Suprapubic skin (tissue), 4 donors: ENCODE data around the gene PELI1.

Experiments used
- CTCF ChIP-seq, 2 donors: fragments of 200-600 bp in 1 of 2; fragments of 450-650 bp in 1 of 2; sonication (generic) in 1 of 2; IDR thresholded peaks; one replicate each; pipeline ENCODE4 v1.5.1; 2016 to 2019; ENCODE audit warnings: antibody characterized with exemption in 2 of 2, mild to moderate bottlenecking in 1 of 2, moderate library complexity in 1 of 2
- POLR2A ChIP-seq, 2 donors: fragments of 450-650 bp; IDR thresholded peaks; one replicate each; pipeline ENCODE4 v1.6.1; 2017; ENCODE audit warnings: antibody characterized with exemption in 2 of 2, mild to moderate bottlenecking in 2 of 2, moderate library complexity in 2 of 2
- POLR2AphosphoS5 ChIP-seq, 3 donors: sonication (generic); formaldehyde crosslinking; IDR thresholded peaks; one replicate each; pipeline ENCODE4 v1.6.1; 2017; ENCODE audit warnings: antibody characterized with exemption in 3 of 3

- TF ChIP-seq POLR2A (IDR thresholded peaks at IDR 0.05) (no peak), CTCF (IDR thresholded peaks at IDR 0.05) (no peak), POLR2AphosphoS5 (IDR thresholded peaks at IDR 0.05) (no peak)
Observed at GRCh38 chr2:64151476-64151875, 7.3 kb upstream of the PELI1 start.
